ENCODE measurements around the gene MRPS22. TPM values are rescaled to one million over a fixed set of nuclear protein-coding genes. Genes with fewer than 3 reads are reported as not detected.
A peak's percentile ranks its signal among the peaks of the same experiment; 100 is the strongest.

MRPS22 gene
- total and polyA plus RNA-seq, 2 of the 13 experiments (the other 11 are each of a cell fraction or from before 2014, with no cell fraction given): 52.7 to 113 TPM

GRCh38 chr3:139388821-139389551 lies 45.2 kb downstream of the MRPS22 start (continued):
- 0 out of 2 replicates have a peak, but pooled peaks have one; percentile 14 for TF ChIP-seq MLX (CRISPR knock-in tag; IDR thresholded peaks at IDR 0.05)
- TF ChIP-seq ZNF34 (CRISPR knock-in tag; IDR thresholded peaks at IDR 0.05; ENCODE audit: borderline replicate concordance): 0 out of 2 replicates have a peak, but pooled peaks have one; percentile 54
- TF ChIP-seq CENPT (CRISPR knock-in tag; IDR thresholded peaks at IDR 0.05; ENCODE audit: low read depth): no peak
- TF ChIP-seq MAFF (IDR thresholded peaks at IDR 0.05; ENCODE audit: low read depth, low read length): no peak
- TF ChIP-seq ZSCAN29 (CRISPR knock-in tag; conservative IDR thresholded peaks at IDR 0.05): 0 out of 2 replicates have a peak, but pooled peaks have one; percentile 52
- no peak for TF ChIP-seq ATF3 (CRISPR knock-in tag; IDR thresholded peaks at IDR 0.05)
- TF ChIP-seq CHD2 (IDR thresholded peaks at IDR 0.05; ENCODE audit: low read depth, low read length): no peak
- TF ChIP-seq ZBTB42 (CRISPR knock-in tag; IDR thresholded peaks at IDR 0.05): no peak; the same call in 1 of the 2 replicates
- TF ChIP-seq MTA3 (CRISPR knock-in tag; IDR thresholded peaks at IDR 0.05): no peak
- TF ChIP-seq ZNF766 (CRISPR knock-in tag; IDR thresholded peaks at IDR 0.05; ENCODE audit: borderline replicate concordance): no peak
- TF ChIP-seq NR1H2 (CRISPR knock-in tag; IDR thresholded peaks at IDR 0.05; ENCODE audit: borderline replicate concordance, low read depth): no peak
- no peak for TF ChIP-seq ZNF234 (CRISPR knock-in tag; conservative IDR thresholded peaks at IDR 0.05)
- no peak for TF ChIP-seq ARID2 (CRISPR knock-in tag; IDR thresholded peaks at IDR 0.05; ENCODE audit: borderline replicate concordance)
- no peak for TF ChIP-seq FOXP4 (CRISPR knock-in tag; IDR thresholded peaks at IDR 0.05)
- TF ChIP-seq KDM5B (CRISPR knock-in tag; IDR thresholded peaks at IDR 0.05; ENCODE audit: borderline replicate concordance): peak; percentile 74
- no peak for TF ChIP-seq ZBTB33 (CRISPR knock-in tag; IDR thresholded peaks at IDR 0.05)
- TF ChIP-seq CREB1 (IDR thresholded peaks at IDR 0.05): no peak
- no peak for TF ChIP-seq CREB1 (CRISPR knock-in tag; IDR thresholded peaks at IDR 0.05)
- no peak for TF ChIP-seq NCOA5 (CRISPR knock-in tag; IDR thresholded peaks at IDR 0.05)
- TF ChIP-seq ZBTB3 (CRISPR knock-in tag; IDR thresholded peaks at IDR 0.05; ENCODE audit: borderline replicate concordance, low read depth): 0 out of 2 replicates have a peak, but pooled peaks have one; percentile 43

All from HepG2 (cell line).